Cortex of kidney (tissue), 1 donor: Measurements from ENCODE around the gene LRRC47.

Experiments
- DNase-seq: peaks from one replicate; lab custom pipeline; 2025; lab: John Stamatoyannopoulos, UW

The LRRC47 gene

GRCh38 chr1:3747522-3747848 lies 48.8 kb downstream of the LRRC47 start:
- DNase-seq: no peak

- no peak for DNase-seq
These were observed 49.3 kb downstream of the LRRC47 start for GRCh38 chr1:3746830-3747521.

GRCh38 chr1:3746389-3746829 lies 49.9 kb downstream of the LRRC47 start:
- DNase-seq: no peak

GRCh38 chr1:3745590-3746381 lies 50.5 kb downstream of the LRRC47 start:
- no peak for DNase-seq

- no peak for DNase-seq
These were observed 51.2 kb downstream of the LRRC47 start for GRCh38 chr1:3745071-3745470.

GRCh38 chr1:3744646-3745045 lies 51.7 kb downstream of the LRRC47 start:
- DNase-seq: no peak

- no peak for DNase-seq
These were observed 52.5 kb downstream of the LRRC47 start for GRCh38 chr1:3743826-3744225.

- no peak for DNase-seq
These were observed 52.9 kb downstream of the LRRC47 start for GRCh38 chr1:3743421-3743820.

- DNase-seq: no peak
These were observed 53.6 kb downstream of the LRRC47 start for GRCh38 chr1:3742439-3743298.

GRCh38 chr1:3741566-3742438 lies 54.5 kb downstream of the LRRC47 start:
- DNase-seq: no peak

GRCh38 chr1:3740752-3741151 lies 55.5 kb downstream of the LRRC47 start:
- no peak for DNase-seq

GRCh38 chr1:3740042-3740441 lies 56.3 kb downstream of the LRRC47 start:
- no peak for DNase-seq

- no peak for DNase-seq
These were observed 57.4 kb downstream of the LRRC47 start for GRCh38 chr1:3738943-3739342.

GRCh38 chr1:3736708-3737107 lies 59.6 kb downstream of the LRRC47 start:
- no peak for DNase-seq

GRCh38 chr1:3736131-3736561 lies 60.2 kb downstream of the LRRC47 start:
- no peak for DNase-seq

GRCh38 chr1:3735688-3736087 lies 60.6 kb downstream of the LRRC47 start:
- no peak for DNase-seq

- DNase-seq: no peak
These were observed 61.1 kb downstream of the LRRC47 start for GRCh38 chr1:3735027-3735681.

- DNase-seq: no peak
These were observed 61.7 kb downstream of the LRRC47 start for GRCh38 chr1:3734602-3735001.

- no peak for DNase-seq
These were observed 62.3 kb downstream of the LRRC47 start for GRCh38 chr1:3733883-3734589.

GRCh38 chr1:3733094-3733882 lies 63.0 kb downstream of the LRRC47 start:
- DNase-seq: no peak
